NCI-H748 treated with DMSO at 0.1 percent for 48 hours (cell line): ENCODE measurements around the gene MRPL22.
"Not testable (repeated sequence)": the region's sequence is repeated elsewhere in the genome, so short reads cannot be mapped to it uniquely, and the experiment has no call there.

Source experiments
- DNase-seq: peaks from one replicate; lab custom pipeline; 2025; lab: John Stamatoyannopoulos, UW

MRPL22 gene

GRCh38 chr5:154997746-154998145, 56.9 kb downstream of the MRPL22 start:
- DNase-seq: no peak

DNA sequence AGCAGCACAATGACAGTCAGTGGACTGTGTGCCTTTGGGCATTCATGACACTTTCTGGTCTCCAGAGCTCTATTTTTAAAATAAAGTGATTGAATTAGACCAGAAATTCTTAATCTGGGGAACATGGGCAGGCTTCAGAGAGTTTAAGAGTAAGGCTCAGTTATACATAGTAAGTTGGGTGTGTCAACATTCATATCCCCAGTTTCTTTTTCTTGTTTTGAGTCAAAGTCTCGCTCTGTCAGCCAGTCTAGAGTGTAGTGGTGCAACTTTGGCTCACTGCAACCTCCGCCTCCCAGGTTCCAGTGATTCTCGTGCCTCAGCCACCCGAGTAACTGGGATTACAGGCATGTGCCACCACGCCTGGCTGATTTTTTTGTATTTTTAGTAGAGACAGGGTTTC, 59.0 kb downstream of the MRPL22 start:
- DNase-seq: no peak

GRCh38 chr5:155001523-155001922, 60.6 kb downstream of the MRPL22 start:
- no peak for DNase-seq

GRCh38 chr5:155002722-155003121, 61.8 kb downstream of the MRPL22 start:
- not testable (repeated sequence) for DNase-seq

DNA sequence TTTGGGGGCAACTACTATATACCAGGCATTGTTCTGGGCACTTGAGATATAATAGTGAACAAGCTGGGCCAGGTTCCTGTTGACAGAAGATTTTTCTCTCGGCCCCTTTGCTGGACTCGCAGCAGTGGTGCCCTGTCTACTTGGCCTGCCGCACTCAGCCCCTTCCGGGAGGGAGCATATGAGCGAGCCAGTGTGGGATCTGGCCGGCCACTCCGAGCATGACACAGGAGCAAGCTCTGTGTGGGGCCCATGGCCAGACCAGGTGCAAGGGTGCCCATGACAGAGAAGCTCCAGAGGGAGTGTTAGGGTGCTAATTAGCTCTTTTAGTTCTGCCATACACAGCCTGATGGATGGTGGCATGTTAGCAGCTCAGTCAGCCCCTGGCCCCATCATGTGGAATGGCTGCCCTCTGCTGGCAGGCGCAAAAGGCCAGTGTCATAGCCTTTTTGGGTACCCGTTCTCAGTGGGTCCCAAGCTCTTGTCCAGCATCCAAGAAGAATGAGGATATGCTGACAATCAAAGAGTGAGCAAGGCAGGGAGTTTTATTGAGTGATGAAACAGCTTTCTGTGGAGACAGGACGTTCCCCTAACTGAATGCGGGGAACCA, 63.4 kb downstream of the MRPL22 start:
- no peak for DNase-seq

DNA sequence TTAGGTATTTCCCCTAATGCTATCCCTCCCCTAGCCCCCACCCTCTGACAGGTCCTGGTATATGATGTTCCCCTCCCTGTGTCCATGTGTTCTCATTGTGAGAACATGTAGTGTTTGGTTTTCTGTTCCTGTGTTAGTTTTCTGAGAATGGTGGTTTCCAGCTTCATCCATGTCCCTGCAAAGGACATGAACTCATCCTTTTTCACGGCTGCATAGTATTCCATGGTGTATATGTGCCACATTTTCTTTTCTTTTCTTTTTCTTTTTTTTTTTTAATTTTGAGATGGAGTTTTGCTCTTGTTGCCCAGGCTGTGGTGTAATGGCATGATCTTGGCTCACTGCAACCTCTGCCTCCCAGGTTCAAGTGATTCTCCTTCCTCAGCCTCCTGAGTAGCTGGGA, 65.4 kb downstream of the MRPL22 start:
- not testable (repeated sequence) for DNase-seq

GRCh38 chr5:155008669-155009068, 67.8 kb downstream of the MRPL22 start:
- no peak for DNase-seq

GRCh38 chr5:155010881-155011280, 70.0 kb downstream of the MRPL22 start:
- DNase-seq: no peak

DNA sequence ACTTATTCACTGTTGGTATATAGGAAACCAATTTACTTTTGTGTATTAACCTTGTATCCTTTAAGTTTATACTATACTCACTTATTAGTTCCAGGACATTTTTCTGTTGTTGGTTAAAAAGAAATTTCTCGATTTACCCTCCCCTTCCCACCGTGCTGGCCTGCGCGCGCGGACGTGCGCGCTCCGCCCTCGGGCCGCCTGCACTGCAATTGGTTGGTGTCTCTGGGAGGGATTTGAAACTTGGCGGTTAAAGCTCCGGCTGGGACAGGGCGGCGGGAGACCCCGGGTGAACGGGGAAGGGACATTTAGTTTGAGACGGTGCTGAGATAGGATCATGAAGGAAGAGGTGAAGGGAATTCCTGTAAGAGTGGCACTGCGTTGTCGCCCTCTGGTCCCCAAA, 72.7 kb downstream of the MRPL22 start, which contains the start of gene KIF4B:
Gene KIF4B, plus strand, starts transcription at position 230 of the 400 bp plus-strand sequence. Its CDS starts 105 bp downstream, at position 335.
- no peak for DNase-seq

DNA sequence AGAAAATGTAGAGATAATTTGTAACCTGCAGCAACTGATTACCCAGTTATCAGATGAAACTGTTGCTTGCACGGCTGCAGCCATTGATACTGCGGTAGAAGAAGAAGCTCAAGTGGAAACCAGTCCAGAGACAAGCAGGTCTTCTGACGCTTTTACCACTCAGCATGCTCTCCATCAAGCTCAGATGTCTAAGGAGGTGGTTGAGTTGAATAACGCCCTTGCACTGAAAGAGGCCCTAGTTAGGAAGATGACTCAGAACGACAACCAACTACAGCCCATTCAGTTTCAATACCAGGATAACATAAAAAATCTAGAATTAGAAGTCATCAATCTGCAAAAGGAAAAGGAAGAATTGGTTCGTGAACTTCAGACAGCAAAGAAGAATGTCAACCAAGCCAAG, 74.4 kb downstream of the MRPL22 start:
- DNase-seq: no peak

- no peak for DNase-seq
Measured at GRCh38 chr5:155017610-155018009, 76.7 kb downstream of the MRPL22 start.
